ENCODE measurements around the gene ATG7.

DNA sequence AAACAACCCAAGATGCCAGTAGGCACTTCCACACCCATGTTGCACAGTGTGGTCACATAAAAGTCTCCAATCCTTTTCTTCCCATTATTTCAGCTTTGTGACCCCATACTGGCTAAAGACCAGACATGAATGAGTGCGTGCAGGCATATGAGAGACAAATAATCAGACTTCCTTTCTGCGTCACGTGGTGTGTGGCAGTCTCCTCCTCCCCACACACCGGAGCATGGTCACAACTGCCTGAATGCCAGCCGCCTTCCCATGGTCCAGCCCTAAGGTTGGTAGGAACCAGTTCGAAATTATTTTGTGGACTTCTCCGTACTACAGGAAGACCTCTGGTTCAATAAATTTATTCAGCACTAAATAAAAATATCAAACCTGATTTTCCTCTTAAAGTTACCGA is 306.0 kb downstream of the ATG7 start:
- TF ChIP-seq, protein P1, sequence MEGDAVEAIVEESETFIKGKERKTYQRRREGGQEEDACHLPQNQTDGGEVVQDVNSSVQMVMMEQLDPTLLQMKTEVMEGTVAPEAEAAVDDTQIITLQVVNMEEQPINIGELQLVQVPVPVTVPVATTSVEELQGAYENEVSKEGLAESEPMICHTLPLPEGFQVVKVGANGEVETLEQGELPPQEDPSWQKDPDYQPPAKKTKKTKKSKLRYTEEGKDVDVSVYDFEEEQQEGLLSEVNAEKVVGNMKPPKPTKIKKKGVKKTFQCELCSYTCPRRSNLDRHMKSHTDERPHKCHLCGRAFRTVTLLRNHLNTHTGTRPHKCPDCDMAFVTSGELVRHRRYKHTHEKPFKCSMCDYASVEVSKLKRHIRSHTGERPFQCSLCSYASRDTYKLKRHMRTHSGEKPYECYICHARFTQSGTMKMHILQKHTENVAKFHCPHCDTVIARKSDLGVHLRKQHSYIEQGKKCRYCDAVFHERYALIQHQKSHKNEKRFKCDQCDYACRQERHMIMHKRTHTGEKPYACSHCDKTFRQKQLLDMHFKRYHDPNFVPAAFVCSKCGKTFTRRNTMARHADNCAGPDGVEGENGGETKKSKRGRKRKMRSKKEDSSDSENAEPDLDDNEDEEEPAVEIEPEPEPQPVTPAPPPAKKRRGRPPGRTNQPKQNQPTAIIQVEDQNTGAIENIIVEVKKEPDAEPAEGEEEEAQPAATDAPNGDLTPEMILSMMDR (IDR thresholded peaks at IDR 0.05; ENCODE audit: borderline replicate concordance, extremely low read depth, low read length, poor library complexity, severe bottlenecking), result no peak
- no peak for TF ChIP-seq EZH2 (IDR thresholded peaks at IDR 0.05; ENCODE audit: borderline replicate concordance, low read depth, low read length, severe bottlenecking)
